ENCODE measurements around the gene ASB9. TPM values are rescaled to one million over a fixed set of nuclear protein-coding genes. Genes with fewer than 3 reads are reported as not detected.

Gene ASB9
- total RNA-seq, 1 experiment from 2014 or later: 5.7 TPM

DNA sequence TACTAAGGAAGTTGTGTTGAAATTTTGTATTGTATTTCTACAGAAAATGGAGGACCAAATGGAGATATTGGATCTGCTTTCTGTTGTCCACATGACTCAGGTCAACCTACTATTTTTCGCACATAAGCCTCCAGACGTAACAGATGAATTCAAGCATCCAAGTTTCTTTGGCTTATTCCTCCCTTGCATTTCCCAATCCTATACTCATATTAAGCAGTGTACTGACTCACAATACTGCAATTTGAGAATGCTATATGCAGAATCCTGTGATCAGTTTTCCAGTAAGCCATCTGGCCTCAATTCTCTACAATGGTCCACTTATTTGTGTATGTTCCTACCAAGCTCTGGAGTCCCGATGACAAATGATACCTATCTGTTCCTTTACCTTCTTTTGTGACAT lies 75.7 kb downstream of the ASB9 start:
- no peaks in the 10 kb centered on the region for H3K79me2 ChIP-seq (ENCODE audit: low read depth)
- POLR2A ChIA-PET (ENCODE audit: unreplicated experiment): no interaction called here
- no peak overlapping the region for H3K4me2 ChIP-seq
- no peaks in the 10 kb centered on the region for H3K9me3 ChIP-seq (ENCODE audit: insufficient read depth, low read depth)
- no peak overlapping the region for H2AFZ ChIP-seq
- no peaks in the 10 kb centered on the region for H3F3A ChIP-seq (ENCODE audit: insufficient read depth, low read depth)
- TF ChIP-seq EZH2 (IDR thresholded peaks at IDR 0.05; ENCODE audit: low read depth) (no peak), CTCF (conservative IDR thresholded peaks at IDR 0.05) (no peak)
- H3K4me3 ChIP-seq: no peak overlapping the region
- H3K27me3 ChIP-seq (ENCODE audit: insufficient read depth, low read depth): no peaks in the 10 kb centered on the region
- BruUV-seq (replicated peaks): no TSS peak
- CTCF ChIA-PET: no interaction called here
- no peaks in the 10 kb centered on the region for H3K9me2 ChIP-seq (ENCODE audit: insufficient read depth)
- no peak overlapping the region for H3K27ac ChIP-seq
- H3K36me3 ChIP-seq (ENCODE audit: low read depth): no peaks in the 10 kb centered on the region
- no peaks in the 10 kb centered on the region for H4K20me1 ChIP-seq (ENCODE audit: insufficient read depth)
- DNase-seq: no peak
- H3K4me1 ChIP-seq (replicated peaks; ENCODE audit: insufficient read depth): no peaks in the 10 kb centered on the region
- intact Hi-C loops (cut with micrococcal nuclease; ENCODE audit: unreplicated experiment): no loop called here

Other genes starting within 250 kb of the ASB9 start
- not detected in 2 replicates for gene ASB11, start 45.6 kb upstream of the ASB9 start, total RNA-seq (2021)
- gene PIGA, start 65.4 kb upstream of the ASB9 start, total RNA-seq (2021): 9.0 and 15.3 TPM in 2 replicates
- gene VEGFD, start 114.3 kb upstream of the ASB9 start, total RNA-seq (2021): 1.3 and 2.5 TPM in 2 replicates
- 177 and 197 TPM in 2 replicates for gene PIR, start 223.2 kb upstream of the ASB9 start, total RNA-seq (2021)
- gene BMX, start 230.7 kb upstream of the ASB9 start, total RNA-seq (2021): not detected in 2 replicates

Measured in PC-9 (cell line).